ENCODE measurements around the gene EGF.

Gene EGF

DNA sequence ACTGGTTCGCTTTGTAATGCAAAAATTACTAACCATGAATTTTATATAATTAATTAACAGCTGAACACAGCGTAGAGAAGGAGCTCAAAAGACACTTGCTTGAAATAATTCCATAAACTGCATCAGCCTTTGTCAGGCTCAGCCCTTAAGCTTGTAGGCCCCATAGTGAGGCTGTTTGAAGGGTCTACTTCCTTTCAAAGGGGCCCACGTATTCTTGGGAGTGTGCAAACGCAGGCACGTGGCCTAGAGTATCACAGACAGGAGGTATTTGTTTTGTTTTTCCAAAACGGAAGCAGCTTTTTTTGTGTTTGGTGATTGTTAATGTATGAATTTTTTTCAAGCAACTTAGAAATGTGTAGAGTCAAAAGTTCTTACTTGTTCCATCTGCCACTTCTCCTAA lies 25.6 kb upstream of the EGF start:
- TF ChIP-seq ZNF565 (CRISPR knock-in tag; conservative IDR thresholded peaks at IDR 0.05; ENCODE audit: low read depth) (no peak), CSDC2 (CRISPR knock-in tag; IDR thresholded peaks at IDR 0.05) (no peak), ESRRG (CRISPR knock-in tag; IDR thresholded peaks at IDR 0.05) (no peak), TOX (CRISPR knock-in tag; IDR thresholded peaks at IDR 0.05; ENCODE audit: borderline replicate concordance) (no peak), ZNF8 (CRISPR knock-in tag; IDR thresholded peaks at IDR 0.05) (no peak), ZC3H10 (CRISPR knock-in tag; IDR thresholded peaks at IDR 0.05) (no peak), RARB (CRISPR knock-in tag; IDR thresholded peaks at IDR 0.05) (no peak)
- TF ChIP-seq, protein P1, sequence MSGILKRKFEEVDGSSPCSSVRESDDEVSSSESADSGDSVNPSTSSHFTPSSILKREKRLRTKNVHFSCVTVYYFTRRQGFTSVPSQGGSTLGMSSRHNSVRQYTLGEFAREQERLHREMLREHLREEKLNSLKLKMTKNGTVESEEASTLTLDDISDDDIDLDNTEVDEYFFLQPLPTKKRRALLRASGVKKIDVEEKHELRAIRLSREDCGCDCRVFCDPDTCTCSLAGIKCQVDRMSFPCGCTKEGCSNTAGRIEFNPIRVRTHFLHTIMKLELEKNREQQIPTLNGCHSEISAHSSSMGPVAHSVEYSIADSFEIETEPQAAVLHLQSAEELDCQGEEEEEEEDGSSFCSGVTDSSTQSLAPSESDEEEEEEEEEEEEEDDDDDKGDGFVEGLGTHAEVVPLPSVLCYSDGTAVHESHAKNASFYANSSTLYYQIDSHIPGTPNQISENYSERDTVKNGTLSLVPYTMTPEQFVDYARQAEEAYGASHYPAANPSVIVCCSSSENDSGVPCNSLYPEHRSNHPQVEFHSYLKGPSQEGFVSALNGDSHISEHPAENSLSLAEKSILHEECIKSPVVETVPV (CRISPR knock-in tag; IDR thresholded peaks at IDR 0.05) = no peak
- TF ChIP-seq, protein P2, sequence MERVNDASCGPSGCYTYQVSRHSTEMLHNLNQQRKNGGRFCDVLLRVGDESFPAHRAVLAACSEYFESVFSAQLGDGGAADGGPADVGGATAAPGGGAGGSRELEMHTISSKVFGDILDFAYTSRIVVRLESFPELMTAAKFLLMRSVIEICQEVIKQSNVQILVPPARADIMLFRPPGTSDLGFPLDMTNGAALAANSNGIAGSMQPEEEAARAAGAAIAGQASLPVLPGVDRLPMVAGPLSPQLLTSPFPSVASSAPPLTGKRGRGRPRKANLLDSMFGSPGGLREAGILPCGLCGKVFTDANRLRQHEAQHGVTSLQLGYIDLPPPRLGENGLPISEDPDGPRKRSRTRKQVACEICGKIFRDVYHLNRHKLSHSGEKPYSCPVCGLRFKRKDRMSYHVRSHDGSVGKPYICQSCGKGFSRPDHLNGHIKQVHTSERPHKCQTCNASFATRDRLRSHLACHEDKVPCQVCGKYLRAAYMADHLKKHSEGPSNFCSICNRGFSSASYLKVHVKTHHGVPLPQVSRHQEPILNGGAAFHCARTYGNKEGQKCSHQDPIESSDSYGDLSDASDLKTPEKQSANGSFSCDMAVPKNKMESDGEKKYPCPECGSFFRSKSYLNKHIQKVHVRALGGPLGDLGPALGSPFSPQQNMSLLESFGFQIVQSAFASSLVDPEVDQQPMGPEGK (CRISPR knock-in tag; IDR thresholded peaks at IDR 0.05; ENCODE audit: borderline replicate concordance) = no peak
- ATAC-seq = no peak

DNA sequence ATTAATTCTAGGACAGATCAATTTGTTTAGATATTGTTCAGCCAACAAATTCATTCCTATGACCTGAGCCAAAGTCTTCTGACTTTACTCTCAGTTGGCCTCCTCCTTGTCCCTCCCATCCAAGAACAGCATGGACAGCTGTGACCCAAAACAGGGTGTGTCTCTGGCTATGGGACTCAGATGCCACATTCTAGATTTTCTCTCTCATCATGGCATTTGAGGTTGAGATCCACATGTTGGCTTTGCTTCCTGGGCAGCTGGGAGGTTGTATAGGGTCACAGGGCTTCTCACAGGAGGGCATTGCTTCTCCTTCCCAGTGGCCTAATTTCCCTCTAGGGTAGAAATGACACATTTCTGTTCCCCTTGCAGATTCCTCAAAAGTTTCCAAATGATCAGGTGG lies 22.6 kb upstream of the EGF start:
- no peak for TF ChIP-seq TCF4 (CRISPR knock-in tag; IDR thresholded peaks at IDR 0.05; ENCODE audit: borderline replicate concordance)
- TF ChIP-seq ESRRG (CRISPR knock-in tag; IDR thresholded peaks at IDR 0.05) = no peak
- ATAC-seq = no peak

DNA sequence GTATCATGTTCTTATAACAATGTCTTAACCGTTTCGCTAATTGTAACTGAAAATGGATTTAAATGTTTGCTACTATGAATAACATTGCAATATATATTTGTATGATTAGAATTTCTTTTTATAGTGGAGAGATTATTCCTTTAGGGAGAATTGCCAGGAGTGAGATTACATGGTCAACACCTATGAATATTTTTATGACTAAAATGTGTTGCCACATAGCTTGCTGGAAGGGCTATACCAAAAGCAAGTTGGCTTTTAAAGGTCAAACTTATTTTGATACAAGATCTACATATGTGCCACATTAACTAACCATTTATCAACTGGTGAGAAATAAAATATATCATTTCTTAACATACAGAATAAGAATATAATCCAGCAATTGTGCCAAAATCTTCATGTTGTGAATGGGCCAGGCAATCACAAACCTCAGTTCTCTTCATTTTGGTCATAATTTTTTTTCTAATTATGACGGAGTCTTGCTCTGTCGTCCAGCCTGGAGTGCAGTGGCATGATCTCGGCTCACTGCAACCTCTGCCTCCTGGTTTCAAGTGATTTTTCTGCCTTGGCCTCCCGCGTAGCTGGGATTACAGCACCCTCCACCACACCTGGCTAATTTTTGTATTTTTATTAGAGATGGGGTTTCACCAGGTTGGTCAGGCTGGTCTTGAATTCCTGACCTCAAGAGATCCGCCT lies 10.0 kb upstream of the EGF start:
- no peak for ATAC-seq
- no peak for TF ChIP-seq ESRRG (CRISPR knock-in tag; IDR thresholded peaks at IDR 0.05)
- no peak for TF ChIP-seq ZC3H10 (CRISPR knock-in tag; IDR thresholded peaks at IDR 0.05)
- TF ChIP-seq, protein P3, sequence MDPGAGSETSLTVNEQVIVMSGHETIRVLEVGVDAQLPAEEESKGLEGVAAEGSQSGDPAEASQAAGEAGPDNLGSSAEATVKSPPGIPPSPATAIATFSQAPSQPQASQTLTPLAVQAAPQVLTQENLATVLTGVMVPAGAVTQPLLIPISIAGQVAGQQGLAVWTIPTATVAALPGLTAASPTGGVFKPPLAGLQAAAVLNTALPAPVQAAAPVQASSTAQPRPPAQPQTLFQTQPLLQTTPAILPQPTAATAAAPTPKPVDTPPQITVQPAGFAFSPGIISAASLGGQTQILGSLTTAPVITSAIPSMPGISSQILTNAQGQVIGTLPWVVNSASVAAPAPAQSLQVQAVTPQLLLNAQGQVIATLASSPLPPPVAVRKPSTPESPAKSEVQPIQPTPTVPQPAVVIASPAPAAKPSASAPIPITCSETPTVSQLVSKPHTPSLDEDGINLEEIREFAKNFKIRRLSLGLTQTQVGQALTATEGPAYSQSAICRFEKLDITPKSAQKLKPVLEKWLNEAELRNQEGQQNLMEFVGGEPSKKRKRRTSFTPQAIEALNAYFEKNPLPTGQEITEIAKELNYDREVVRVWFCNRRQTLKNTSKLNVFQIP (CRISPR knock-in tag; IDR thresholded peaks at IDR 0.05; ENCODE audit: borderline replicate concordance, low read depth) = no peak
- TF ChIP-seq TOX (CRISPR knock-in tag; IDR thresholded peaks at IDR 0.05; ENCODE audit: borderline replicate concordance) = no peak
- no peak for TF ChIP-seq SNAI2 (CRISPR knock-in tag; IDR thresholded peaks at IDR 0.05)
- TF ChIP-seq ZFP3 (CRISPR knock-in tag; IDR thresholded peaks at IDR 0.05) = no peak
- no peak for TF ChIP-seq ARNTL (CRISPR knock-in tag; IDR thresholded peaks at IDR 0.05; ENCODE audit: borderline replicate concordance, low read depth)
- TF ChIP-seq, protein P1 (CRISPR knock-in tag; IDR thresholded peaks at IDR 0.05) = no peak
- TF ChIP-seq, protein P4, sequence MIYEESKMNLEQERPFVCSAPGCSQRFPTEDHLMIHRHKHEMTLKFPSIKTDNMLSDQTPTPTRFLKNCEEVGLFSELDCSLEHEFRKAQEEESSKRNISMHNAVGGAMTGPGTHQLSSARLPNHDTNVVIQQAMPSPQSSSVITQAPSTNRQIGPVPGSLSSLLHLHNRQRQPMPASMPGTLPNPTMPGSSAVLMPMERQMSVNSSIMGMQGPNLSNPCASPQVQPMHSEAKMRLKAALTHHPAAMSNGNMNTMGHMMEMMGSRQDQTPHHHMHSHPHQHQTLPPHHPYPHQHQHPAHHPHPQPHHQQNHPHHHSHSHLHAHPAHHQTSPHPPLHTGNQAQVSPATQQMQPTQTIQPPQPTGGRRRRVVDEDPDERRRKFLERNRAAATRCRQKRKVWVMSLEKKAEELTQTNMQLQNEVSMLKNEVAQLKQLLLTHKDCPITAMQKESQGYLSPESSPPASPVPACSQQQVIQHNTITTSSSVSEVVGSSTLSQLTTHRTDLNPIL (CRISPR knock-in tag; IDR thresholded peaks at IDR 0.05; ENCODE audit: low read depth) = no peak
- no peak for TF ChIP-seq ZNF565 (CRISPR knock-in tag; conservative IDR thresholded peaks at IDR 0.05; ENCODE audit: low read depth)

DNA sequence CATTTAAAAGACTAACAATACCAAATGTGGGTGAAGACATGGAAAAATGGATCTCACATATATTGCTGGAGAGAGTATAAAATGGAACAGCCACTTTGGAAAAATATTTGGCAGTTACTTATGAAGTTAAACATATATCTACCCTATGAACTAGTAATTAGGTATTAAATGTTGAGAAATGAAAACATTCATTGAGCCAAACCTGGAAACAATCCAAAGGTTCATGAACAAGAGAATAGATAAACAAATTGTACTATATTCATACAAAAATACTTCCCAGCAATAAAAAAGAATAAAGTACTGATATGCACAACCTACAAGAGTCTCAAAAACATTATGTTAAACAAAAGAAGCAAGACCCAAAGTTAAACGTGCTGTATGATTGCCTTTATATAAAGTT lies 4.0 kb upstream of the EGF start:
- ATAC-seq = no peak
- TF ChIP-seq ZFP30 (CRISPR knock-in tag; IDR thresholded peaks at IDR 0.05) = no peak
- TF ChIP-seq, protein P1 (CRISPR knock-in tag; IDR thresholded peaks at IDR 0.05) = no peak
- TF ChIP-seq ZNF70 (CRISPR knock-in tag; IDR thresholded peaks at IDR 0.05) = no peak
- TF ChIP-seq, protein P4 (CRISPR knock-in tag; IDR thresholded peaks at IDR 0.05; ENCODE audit: low read depth) = no peak
- TF ChIP-seq, protein P5, sequence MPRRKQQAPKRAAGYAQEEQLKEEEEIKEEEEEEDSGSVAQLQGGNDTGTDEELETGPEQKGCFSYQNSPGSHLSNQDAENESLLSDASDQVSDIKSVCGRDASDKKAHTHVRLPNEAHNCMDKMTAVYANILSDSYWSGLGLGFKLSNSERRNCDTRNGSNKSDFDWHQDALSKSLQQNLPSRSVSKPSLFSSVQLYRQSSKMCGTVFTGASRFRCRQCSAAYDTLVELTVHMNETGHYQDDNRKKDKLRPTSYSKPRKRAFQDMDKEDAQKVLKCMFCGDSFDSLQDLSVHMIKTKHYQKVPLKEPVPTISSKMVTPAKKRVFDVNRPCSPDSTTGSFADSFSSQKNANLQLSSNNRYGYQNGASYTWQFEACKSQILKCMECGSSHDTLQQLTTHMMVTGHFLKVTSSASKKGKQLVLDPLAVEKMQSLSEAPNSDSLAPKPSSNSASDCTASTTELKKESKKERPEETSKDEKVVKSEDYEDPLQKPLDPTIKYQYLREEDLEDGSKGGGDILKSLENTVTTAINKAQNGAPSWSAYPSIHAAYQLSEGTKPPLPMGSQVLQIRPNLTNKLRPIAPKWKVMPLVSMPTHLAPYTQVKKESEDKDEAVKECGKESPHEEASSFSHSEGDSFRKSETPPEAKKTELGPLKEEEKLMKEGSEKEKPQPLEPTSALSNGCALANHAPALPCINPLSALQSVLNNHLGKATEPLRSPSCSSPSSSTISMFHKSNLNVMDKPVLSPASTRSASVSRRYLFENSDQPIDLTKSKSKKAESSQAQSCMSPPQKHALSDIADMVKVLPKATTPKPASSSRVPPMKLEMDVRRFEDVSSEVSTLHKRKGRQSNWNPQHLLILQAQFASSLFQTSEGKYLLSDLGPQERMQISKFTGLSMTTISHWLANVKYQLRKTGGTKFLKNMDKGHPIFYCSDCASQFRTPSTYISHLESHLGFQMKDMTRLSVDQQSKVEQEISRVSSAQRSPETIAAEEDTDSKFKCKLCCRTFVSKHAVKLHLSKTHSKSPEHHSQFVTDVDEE (CRISPR knock-in tag; IDR thresholded peaks at IDR 0.05) = no peak
- TF ChIP-seq ZFP3 (CRISPR knock-in tag; IDR thresholded peaks at IDR 0.05) = no peak
- no peak for TF ChIP-seq ZC3H10 (CRISPR knock-in tag; IDR thresholded peaks at IDR 0.05)
- TF ChIP-seq ISL1 (CRISPR knock-in tag; IDR thresholded peaks at IDR 0.05) = no peak
- TF ChIP-seq CSDC2 (CRISPR knock-in tag; IDR thresholded peaks at IDR 0.05) = no peak
- TF ChIP-seq SNAI2 (CRISPR knock-in tag; IDR thresholded peaks at IDR 0.05) = no peak
- TF ChIP-seq ZNF8 (CRISPR knock-in tag; IDR thresholded peaks at IDR 0.05) = no peak
- TF ChIP-seq ZNF565 (CRISPR knock-in tag; conservative IDR thresholded peaks at IDR 0.05; ENCODE audit: low read depth) = no peak
- no peak for TF ChIP-seq TCF4 (CRISPR knock-in tag; IDR thresholded peaks at IDR 0.05; ENCODE audit: borderline replicate concordance)
- TF ChIP-seq PPARA (CRISPR knock-in tag; IDR thresholded peaks at IDR 0.05; ENCODE audit: borderline replicate concordance) = no peak

All from SK-N-SH treated with all-trans-retinoic acid at 6 μM for 48 hours (cell line).